RKO (cell line): ENCODE measurements around the gene POLA2.

Experiments
- DNase-seq: peaks from one replicate; pipeline ENCODE4 v3.0.0-alpha.2; 2016; ENCODE audit warnings: low spot score

Gene POLA2

DNA sequence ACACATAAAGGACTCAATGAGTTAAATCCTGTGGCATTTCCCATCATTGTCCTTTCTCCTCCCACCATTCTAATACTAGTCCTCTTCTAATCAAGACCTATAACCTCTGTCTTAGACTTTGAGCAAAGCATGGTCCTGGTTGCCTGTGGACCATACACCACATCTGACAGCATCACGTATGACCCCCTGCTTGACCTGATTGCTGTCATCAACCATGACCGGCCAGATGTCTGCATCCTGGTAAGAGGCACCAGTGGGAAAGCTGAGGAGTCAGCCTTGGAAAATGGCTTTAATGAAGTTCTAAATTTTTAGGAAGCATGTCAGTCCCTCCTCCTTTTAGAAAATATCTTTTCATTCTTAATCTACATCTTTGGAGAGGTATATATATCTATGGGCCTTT is 25.8 kb downstream of the POLA2 start:
- DNase-seq, result no peak

- no peak for DNase-seq
Observed at GRCh38 chr11:65288706-65289536, 27.2 kb downstream of the POLA2 start.

GRCh38 chr11:65290448-65291165 is 28.8 kb downstream of the POLA2 start:
- no peak for DNase-seq

DNA sequence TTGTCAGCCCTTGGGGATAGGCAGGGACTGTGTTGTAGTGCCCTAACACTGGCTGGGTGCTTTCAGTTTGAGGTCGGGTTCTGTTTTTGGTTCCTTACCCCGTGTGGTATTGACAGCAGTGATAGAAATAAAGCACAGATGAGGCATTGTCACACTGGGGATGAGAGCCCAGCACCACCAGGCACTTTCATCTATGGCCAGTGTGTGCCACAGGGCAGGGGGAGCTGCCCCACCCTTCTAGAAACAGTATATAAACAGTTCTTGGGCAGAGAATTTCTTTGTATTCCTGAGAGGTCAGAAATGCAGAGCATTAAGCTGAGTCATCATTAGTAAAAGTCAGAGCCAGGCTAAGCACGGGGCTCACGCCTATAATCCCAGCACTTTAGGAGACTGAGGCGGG is 29.9 kb downstream of the POLA2 start:
- no peak for DNase-seq

DNA sequence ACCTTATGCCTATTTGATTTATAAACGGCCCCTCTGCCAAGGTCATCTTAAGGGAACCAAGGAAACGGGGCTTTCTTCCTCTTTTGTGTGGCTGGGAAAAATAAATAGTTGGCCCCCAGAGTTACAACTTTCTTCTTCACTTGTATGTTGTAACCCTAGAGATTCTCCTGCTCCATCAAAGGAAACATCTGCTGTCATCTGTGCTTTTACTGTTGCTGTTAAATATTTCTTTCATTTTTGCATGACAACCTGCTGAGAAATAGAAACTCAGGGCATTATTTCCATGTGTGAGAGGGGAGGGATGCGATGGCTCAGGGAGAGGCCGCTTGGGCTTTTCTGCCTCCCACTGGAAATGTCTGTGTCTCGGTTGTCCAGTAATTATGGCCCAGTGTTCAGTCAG is 31.1 kb downstream of the POLA2 start:
- DNase-seq, result no peak

- no peak for DNase-seq
Observed at GRCh38 chr11:65293909-65294381, 32.2 kb downstream of the POLA2 start.

GRCh38 chr11:65295001-65295400 is 33.2 kb downstream of the POLA2 start:
- DNase-seq, result no peak

- DNase-seq, result no peak
Observed at GRCh38 chr11:65295571-65296341, 34.0 kb downstream of the POLA2 start.

- DNase-seq, result no peak
Observed at GRCh38 chr11:65297026-65297672, 35.4 kb downstream of the POLA2 start.

GRCh38 chr11:65298131-65298535 is 36.4 kb downstream of the POLA2 start:
- DNase-seq, result no peak

GRCh38 chr11:65298655-65299179 is 37.0 kb downstream of the POLA2 start:
- DNase-seq, result no peak

- DNase-seq, result no peak
Observed at GRCh38 chr11:65300621-65301275, 39.0 kb downstream of the POLA2 start.

- DNase-seq, result no peak
Observed at GRCh38 chr11:65301491-65302329, 39.9 kb downstream of the POLA2 start.

- no peak for DNase-seq
Observed at GRCh38 chr11:65303555-65303954, 41.8 kb downstream of the POLA2 start.

DNA sequence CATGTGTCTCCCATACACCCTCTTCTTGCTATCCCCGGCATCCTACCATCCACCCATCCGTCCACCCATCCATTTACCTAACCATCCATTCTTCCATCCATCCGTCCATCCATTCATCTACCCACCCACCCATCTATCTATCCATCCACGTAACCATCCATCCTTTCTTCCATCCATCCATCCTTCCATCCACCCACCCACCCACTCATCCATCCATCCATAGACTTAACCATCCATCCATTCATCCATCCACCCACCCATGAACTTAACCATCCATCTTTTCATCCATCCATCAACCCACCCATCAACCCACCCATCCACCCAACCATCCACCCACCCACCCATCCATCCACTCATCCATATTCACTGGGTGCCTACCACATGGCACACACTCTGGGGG is 42.3 kb downstream of the POLA2 start:
- DNase-seq, result no peak

DNA sequence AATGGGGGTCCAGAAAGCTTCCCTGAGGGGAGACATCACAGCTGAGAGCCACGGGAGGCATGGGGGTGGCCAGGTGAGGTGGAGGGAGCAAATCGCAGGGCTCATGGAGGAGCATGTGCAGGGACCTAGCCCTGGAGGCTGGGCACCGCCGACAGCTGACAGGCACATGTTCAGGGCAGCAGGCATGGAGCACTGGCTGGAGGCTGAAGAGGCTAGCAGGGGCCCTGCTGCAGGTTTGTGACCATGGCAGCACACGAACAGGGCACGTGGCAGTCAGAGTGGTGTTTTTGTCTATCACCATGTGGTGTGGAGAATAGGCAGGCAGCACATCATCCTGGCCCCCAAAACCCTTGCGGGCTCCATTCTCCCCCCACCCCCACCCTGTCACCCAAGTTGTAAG is 42.9 kb downstream of the POLA2 start:
- DNase-seq, result no peak

DNA sequence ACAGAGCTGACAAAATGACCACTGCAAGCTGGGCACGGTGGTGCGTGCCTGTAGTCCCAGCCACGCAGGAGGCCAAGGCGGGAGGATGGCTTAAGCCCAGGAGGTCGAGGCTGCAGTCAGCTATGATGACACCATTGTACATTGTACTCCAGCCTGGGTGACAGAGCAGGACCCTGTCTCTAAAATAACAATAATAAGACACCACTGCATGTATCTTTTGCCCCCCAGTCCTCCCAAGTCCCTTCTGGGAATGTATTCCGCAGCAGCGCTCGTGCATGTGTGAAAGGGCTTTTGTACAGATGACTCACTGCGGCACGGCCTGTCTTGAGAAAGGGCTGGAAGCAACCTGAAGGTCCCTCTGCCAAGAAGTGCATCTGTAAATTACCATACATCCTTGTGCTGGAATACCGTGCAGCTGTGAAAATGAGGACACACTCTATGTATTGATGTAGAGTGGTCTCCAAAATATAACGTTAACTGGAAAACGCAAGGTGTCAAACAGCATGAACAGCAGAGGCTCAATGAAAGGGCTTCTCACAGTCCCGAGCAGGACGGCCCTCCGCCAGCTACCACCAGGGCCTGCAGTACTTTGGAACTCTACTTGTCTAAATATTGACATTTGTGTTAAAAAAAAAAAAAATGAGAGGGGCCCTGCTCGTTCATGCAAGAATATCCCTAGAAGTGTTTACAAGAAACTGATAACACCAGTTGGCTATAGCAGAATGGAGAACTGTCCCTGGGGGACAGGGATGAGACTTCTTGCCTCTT is 43.9 kb downstream of the POLA2 start:
- DNase-seq, result no peak

GRCh38 chr11:65307298-65308229 is 45.8 kb downstream of the POLA2 start:
- DNase-seq, result no peak
